Fibroblast of pulmonary artery (primary cell): ENCODE measurements around the gene FBXL22.

Experiments
- DNase-seq: peaks from one replicate; pipeline ENCODE4 v3.0.0-alpha.2; 2010; ENCODE audit warnings: low read depth
- H3K4me3 ChIP-seq: replicated peaks from 2 replicates; pipeline ENCODE4 v1.5.1; 2011; ENCODE audit warnings: low read depth, mild to moderate bottlenecking, control low read depth, low read length, moderate library complexity
- CTCF ChIP-seq: IDR thresholded peaks from 2 replicates; pipeline ENCODE4 v1.5.1; 2011; ENCODE audit warnings: mild to moderate bottlenecking, control low read depth, low read length, inconsistent platforms; ENCODE audit errors: missing control alignments

The FBXL22 gene

GRCh38 chr15:63602595-63602994 is 5.4 kb downstream of the FBXL22 start:
- H3K4me3 ChIP-seq: no peak overlapping the region
- no peak for TF ChIP-seq CTCF
- no peak for DNase-seq

GRCh38 chr15:63603516-63603915 is 6.3 kb downstream of the FBXL22 start:
- no peak for TF ChIP-seq CTCF
- no peak overlapping the region for H3K4me3 ChIP-seq
- DNase-seq: no peak

GRCh38 chr15:63604281-63604680 is 7.1 kb downstream of the FBXL22 start:
- H3K4me3 ChIP-seq: no peak overlapping the region
- no peak for TF ChIP-seq CTCF
- no peak for DNase-seq

- no peak for DNase-seq
- H3K4me3 ChIP-seq: no peak overlapping the region
- no peak for TF ChIP-seq CTCF
Observed at GRCh38 chr15:63605036-63605435, 7.8 kb downstream of the FBXL22 start.

- no peak overlapping the region for H3K4me3 ChIP-seq
- no peak for DNase-seq
- TF ChIP-seq CTCF: no peak
Observed at GRCh38 chr15:63605816-63606215, 8.6 kb downstream of the FBXL22 start.

- no peak for TF ChIP-seq CTCF
- H3K4me3 ChIP-seq: no peak overlapping the region
- DNase-seq: no peak
Observed at GRCh38 chr15:63606308-63606707, 9.1 kb downstream of the FBXL22 start.

GRCh38 chr15:63608989-63609388 is 11.8 kb downstream of the FBXL22 start:
- no peak overlapping the region for H3K4me3 ChIP-seq
- no peak for DNase-seq
- TF ChIP-seq CTCF: no peak
